ENCODE results near the gene TIAM1.

Gene TIAM1

GRCh38 chr21:31140025-31140424 is 204.0 kb downstream of the TIAM1 start:
- Histone ChIP-seq H3K9me3 (no peaks in the 10 kb centered on the region), H3K4me3 (ENCODE audit: low read depth, low read length) (no peak overlapping the region), H3K27me3 (no peaks in the 10 kb centered on the region), H3K36me3 (peaks cover 31% of the 10 kb centered on the region), H3K4me1 (peaks cover 18% of the 10 kb centered on the region)
- DNase-seq, result no peak
- TF ChIP-seq CTCF (IDR thresholded peaks at IDR 0.05; ENCODE audit: low read depth, low read length), result no peak

- no peaks in the 10 kb centered on the region for H3K9me3 ChIP-seq
- H3K36me3 ChIP-seq, result peaks cover 44% of the 10 kb centered on the region
- no peak for DNase-seq
- TF ChIP-seq CTCF (IDR thresholded peaks at IDR 0.05; ENCODE audit: low read depth, low read length), result no peak
- no peak overlapping the region for H3K4me3 ChIP-seq (ENCODE audit: low read depth, low read length)
- H3K4me1 ChIP-seq, result peaks cover 21% of the 10 kb centered on the region
- no peaks in the 10 kb centered on the region for H3K27me3 ChIP-seq
Measured at GRCh38 chr21:31137960-31138359, 206.1 kb downstream of the TIAM1 start.

GRCh38 chr21:31136891-31137290 is 207.2 kb downstream of the TIAM1 start:
- Histone ChIP-seq H3K4me1 (peaks cover 24% of the 10 kb centered on the region), H3K4me3 (ENCODE audit: low read depth, low read length) (peak overlapping the region; percentile 15), H3K27me3 (no peaks in the 10 kb centered on the region), H3K36me3 (peaks cover 44% of the 10 kb centered on the region), H3K9me3 (no peaks in the 10 kb centered on the region)
- peak; percentile 78 for TF ChIP-seq CTCF (IDR thresholded peaks at IDR 0.05; ENCODE audit: low read depth, low read length)
- DNase-seq, result peak; percentile 91

- no peak for DNase-seq
- no peaks in the 10 kb centered on the region for H3K9me3 ChIP-seq
- TF ChIP-seq CTCF (IDR thresholded peaks at IDR 0.05; ENCODE audit: low read depth, low read length), result no peak
- peaks cover 42% of the 10 kb centered on the region for H3K36me3 ChIP-seq
- H3K27me3 ChIP-seq, result no peaks in the 10 kb centered on the region
- peaks cover 24% of the 10 kb centered on the region for H3K4me1 ChIP-seq
- no peak overlapping the region for H3K4me3 ChIP-seq (ENCODE audit: low read depth, low read length)
Measured at GRCh38 chr21:31135531-31136184, 208.4 kb downstream of the TIAM1 start.

- DNase-seq, result peak; percentile 63
- Histone ChIP-seq H3K4me1 (peaks cover 20% of the 10 kb centered on the region), H3K27me3 (no peaks in the 10 kb centered on the region), H3K4me3 (ENCODE audit: low read depth, low read length) (no peak overlapping the region), H3K36me3 (peaks cover 44% of the 10 kb centered on the region), H3K9me3 (no peaks in the 10 kb centered on the region)
- TF ChIP-seq CTCF (IDR thresholded peaks at IDR 0.05; ENCODE audit: low read depth, low read length), result no peak
Measured at GRCh38 chr21:31133243-31133830, 210.7 kb downstream of the TIAM1 start.

GRCh38 chr21:31132574-31133242 is 211.4 kb downstream of the TIAM1 start:
- H3K4me3 ChIP-seq (ENCODE audit: low read depth, low read length), result no peak overlapping the region
- H3K27me3 ChIP-seq, result no peaks in the 10 kb centered on the region
- DNase-seq, result no peak
- no peaks in the 10 kb centered on the region for H3K9me3 ChIP-seq
- H3K36me3 ChIP-seq, result peaks cover 41% of the 10 kb centered on the region
- no peak for TF ChIP-seq CTCF (IDR thresholded peaks at IDR 0.05; ENCODE audit: low read depth, low read length)
- H3K4me1 ChIP-seq, result peaks cover 20% of the 10 kb centered on the region

Measured in BE2C (cell line).